HEK293 (cell line): ENCODE measurements around the gene TMEM131L.

Experiments
- CTCF ChIP-seq: fragments of 450-650 bp; formaldehyde crosslinking; IDR thresholded peaks from 2 replicates; pipeline ENCODE4 v1.5.1; 2016; ENCODE audit warnings: missing biosample characterization, missing genetic modification characterization
- KLF1 ChIP-seq: fragments of 450-650 bp; formaldehyde crosslinking; IDR thresholded peaks from 2 replicates; pipeline ENCODE4 v1.5.1; 2016; ENCODE audit warnings: missing biosample characterization, missing genetic modification characterization

- TF ChIP-seq CTCF (tag by site-specific recombination): no peak
- no peak for TF ChIP-seq KLF1 (tag by site-specific recombination)
Observed at GRCh38 chr4:153510252-153511001, 44.3 kb downstream of the TMEM131L start.
